H1 (cell line): Measurements from ENCODE around the gene FBN2. TPM values are rescaled to one million over a fixed set of nuclear protein-coding genes. Genes with fewer than 3 reads are reported as not detected.

Experiments used
- CTCF ChIA-PET: fragments of 300-600 bp; sonication (Branson Sonifier 250); formaldehyde crosslinking; loops from one replicate; lab custom pipeline; 2021; ENCODE audit not compliant: partially characterized antibody; lab: Charles Lee
- POLR2A ChIA-PET: fragments of 300-600 bp; sonication (Branson Sonifier 250); formaldehyde crosslinking; loops from one replicate; lab custom pipeline; 2021; ENCODE audit warnings: inconsistent platforms; ENCODE audit not compliant: partially characterized antibody; lab: Charles Lee
- DNase-seq, 2 experiments: peaks; one replicate each; pipeline versions ENCODE4 v3.0.0 to v3.0.0-alpha.2; 2010 to 2022; ENCODE audit warnings: low spot score in 2 of 2, low read depth in 1 of 2, mixed read lengths in 1 of 2
- FAIRE-seq: peaks from 2 replicates; lab custom pipeline; 2011; peaks lifted over from hg19 to GRCh38; lab: Jason Lieb, UNC
- H2AFZ ChIP-seq: 2 replicates; pipeline ENCODE4 v1.8.1; 2012; ENCODE audit warnings: low read length, inconsistent platforms
- H2AK5ac ChIP-seq: 2 replicates; pipeline ENCODE4 v1.6.1; 2013; ENCODE audit warnings: low read depth, low read length
- H2BK120ac ChIP-seq: replicated peaks from 2 replicates; pipeline ENCODE3; 2013; ENCODE audit warnings: low read depth, low read length, inconsistent platforms
- H2BK12ac ChIP-seq: 2 replicates; pipeline ENCODE4 v1.6.1; 2013; ENCODE audit warnings: low read depth, low read length
- H2BK15ac ChIP-seq: 2 replicates; pipeline ENCODE4 v1.6.1; 2013; ENCODE audit warnings: low read length
- H2BK20ac ChIP-seq: 2 replicates; pipeline ENCODE4 v1.6.1; 2013; ENCODE audit warnings: low read length
- H2BK5ac ChIP-seq: 2 replicates; pipeline ENCODE4 v1.6.1; 2013; ENCODE audit warnings: low read depth, low read length
- H3K14ac ChIP-seq: 2 replicates; pipeline ENCODE4 v1.6.1; 2013; ENCODE audit warnings: inconsistent platforms; ENCODE audit not compliant: insufficient read length
- H3K18ac ChIP-seq: 2 replicates; pipeline ENCODE4 v1.6.1; 2013; ENCODE audit warnings: low read length; ENCODE audit errors: extremely low read depth
- H3K23ac ChIP-seq: 2 replicates; pipeline ENCODE4 v1.6.1; 2013; ENCODE audit warnings: inconsistent platforms; ENCODE audit not compliant: insufficient read length
- H3K23me2 ChIP-seq: 2 replicates; pipeline ENCODE4 v1.6.1; 2013; ENCODE audit warnings: low read depth, low read length
- H3K27ac ChIP-seq: 2 replicates; pipeline ENCODE4 v1.6.1; 2011; ENCODE audit warnings: low read depth, low read length, inconsistent platforms
- H3K27me3 ChIP-seq, 4 experiments: replicated peaks in 1 of 4; 1 replicate in 1 of 4; 2 replicates in 3 of 4; pipeline versions ENCODE4 v1.6.1 to v1.8.1; 2011 to 2013; ENCODE audit warnings: low read length in 3 of 4, mild to moderate bottlenecking in 3 of 4, inconsistent platforms in 2 of 4, mixed read lengths in 2 of 4, moderate library complexity in 1 of 4; ENCODE audit not compliant: control insufficient read depth in 3 of 4, insufficient read depth in 3 of 4; ENCODE audit errors: extremely low read depth in 1 of 4
- H3K36me3 ChIP-seq, 4 experiments: 2 replicates each; pipeline versions ENCODE4 v1.6.1 to v1.8.1; 2011 to 2013; ENCODE audit warnings: mild to moderate bottlenecking in 4 of 4, low read length in 3 of 4, moderate library complexity in 2 of 4, control low read depth in 1 of 4, inconsistent platforms in 1 of 4; ENCODE audit not compliant: insufficient read depth in 4 of 4, control insufficient read depth in 2 of 4
- H3K4ac ChIP-seq: replicated peaks from 2 replicates; pipeline ENCODE3; 2013; ENCODE audit warnings: low read length, low read depth, mixed read lengths, inconsistent platforms; ENCODE audit not compliant: insufficient read length
- H3K4me1 ChIP-seq, 4 experiments: replicated peaks in 1 of 4; 1 replicate in 1 of 4; 2 replicates in 3 of 4; pipeline versions ENCODE4 v1.6.1 to v1.8.1; 2011 to 2013; ENCODE audit warnings: low read length in 3 of 4, inconsistent platforms in 2 of 4, mixed read lengths in 1 of 4; ENCODE audit not compliant: insufficient read depth in 4 of 4, control insufficient read depth in 3 of 4
- H3K4me2 ChIP-seq, 2 experiments: 2 replicates each; pipeline versions ENCODE4 v1.6.1 to v1.8.1; 2011 to 2013; ENCODE audit warnings: low read depth in 2 of 2, low read length in 2 of 2, control low read depth in 1 of 2, inconsistent platforms in 1 of 2, mild to moderate bottlenecking in 1 of 2; ENCODE audit not compliant: insufficient read depth in 1 of 2
- H3K4me3 ChIP-seq, 4 experiments: fragments of 200-600, 300-600 bp in 1 of 4; sonication (generic), shearing (Covaris generic), sonication (Bioruptor Twin) in 1 of 4; 2 replicates each; pipeline versions ENCODE4 v1.5.1 to v1.8.1; 2011 to 2016; ENCODE audit warnings: low read length in 4 of 4, low read depth in 3 of 4, control low read depth in 2 of 4, inconsistent platforms in 2 of 4, mild to moderate bottlenecking in 2 of 4, mixed read lengths in 1 of 4, moderate library complexity in 1 of 4; ENCODE audit not compliant: insufficient read depth in 2 of 4; ENCODE audit errors: extremely low read depth in 1 of 4
- H3K56ac ChIP-seq: replicated peaks from 2 replicates; pipeline ENCODE3; 2013; ENCODE audit warnings: low read depth, mild to moderate bottlenecking, mixed read lengths, low read length, inconsistent platforms; ENCODE audit not compliant: insufficient read length
- H3K79me1 ChIP-seq: 2 replicates; pipeline ENCODE4 v1.6.1; 2013; ENCODE audit warnings: low read depth, low read length, control low read depth
- H3K79me2 ChIP-seq, 2 experiments: 2 replicates each; pipeline versions ENCODE4 v1.6.1 to v1.8.1; 2012 to 2013; ENCODE audit warnings: low read length in 2 of 2, mild to moderate bottlenecking in 2 of 2, inconsistent platforms in 1 of 2; ENCODE audit not compliant: insufficient read depth in 2 of 2, control insufficient read depth in 1 of 2
- H3K9ac ChIP-seq, 4 experiments: replicated peaks in 1 of 4; 1 replicate in 1 of 4; 2 replicates in 3 of 4; pipeline versions ENCODE4 v1.6.1 to v1.8.1; 2011 to 2013; ENCODE audit warnings: low read depth in 3 of 4, low read length in 3 of 4, control low read depth in 2 of 4, mild to moderate bottlenecking in 2 of 4, moderate library complexity in 2 of 4, inconsistent platforms in 1 of 4; ENCODE audit errors: extremely low read depth in 1 of 4
- H3K9me3 ChIP-seq, 2 experiments: 2 replicates each; pipeline versions ENCODE4 v1.6.1 to v1.8.1; 2012 to 2013; ENCODE audit warnings: mild to moderate bottlenecking in 2 of 2, moderate library complexity in 2 of 2, control low read depth in 1 of 2, inconsistent platforms in 1 of 2, low read depth in 1 of 2, low read length in 1 of 2, mixed read lengths in 1 of 2; ENCODE audit not compliant: insufficient read depth in 2 of 2
- H4K20me1 ChIP-seq, 2 experiments: replicated peaks in 1 of 2; 2 replicates each; pipeline versions ENCODE3 to v1.8.1; 2011 to 2013; ENCODE audit warnings: inconsistent platforms in 2 of 2, low read length in 2 of 2, mild to moderate bottlenecking in 1 of 2; ENCODE audit not compliant: insufficient read depth in 2 of 2, control insufficient read depth in 1 of 2
- H4K5ac ChIP-seq: 2 replicates; pipeline ENCODE4 v1.6.1; 2013; ENCODE audit warnings: low read length, low read depth, mixed read lengths, inconsistent platforms; ENCODE audit not compliant: insufficient read length
- H4K8ac ChIP-seq: 2 replicates; pipeline ENCODE4 v1.8.0; 2013; ENCODE audit warnings: mild to moderate bottlenecking, moderate library complexity, low read length, inconsistent platforms; ENCODE audit not compliant: insufficient read depth; ENCODE audit errors: extremely low read depth
- H4K91ac ChIP-seq: replicated peaks from 2 replicates; pipeline ENCODE3; 2013; ENCODE audit warnings: low read length, mixed read lengths, inconsistent platforms; ENCODE audit not compliant: insufficient read length
- GABPA ChIP-seq: IDR thresholded peaks from 2 replicates; pipeline ENCODE4 v1.6.1; 2011; ENCODE audit warnings: mild to moderate bottlenecking, low read length, moderate library complexity, borderline replicate concordance; ENCODE audit not compliant: insufficient read depth
- NRF1 ChIP-seq: IDR thresholded peaks from 2 replicates; pipeline ENCODE4 v1.6.1; 2011; ENCODE audit warnings: mild to moderate bottlenecking, low read depth, low read length, improper control_type of control experiment
- POLR2AphosphoS5 ChIP-seq: IDR thresholded peaks from 2 replicates; pipeline ENCODE4 v1.6.1; 2011; ENCODE audit warnings: low read depth, low read length
- SIX5 ChIP-seq: IDR thresholded peaks from 2 replicates; pipeline ENCODE4 v1.6.1; 2011; ENCODE audit warnings: mild to moderate bottlenecking, low read depth, low read length
- SP4 ChIP-seq: IDR thresholded peaks from 2 replicates; pipeline ENCODE4 v1.6.1; 2012; ENCODE audit warnings: low read length, inconsistent platforms
- TCF12 ChIP-seq: IDR thresholded peaks from 2 replicates; pipeline ENCODE4 v1.6.1; 2011; ENCODE audit warnings: low read depth, mild to moderate bottlenecking, low read length
- WGBS, 2 experiments: shearing (Covaris generic) in 1 of 2; methylation state at CpG; one replicate each; pipeline versions ENCODE4 v1.1.6 to v1.1.7; 2013 to 2015; ENCODE audit warnings: low lambda C conversion rate in 2 of 2, mixed read lengths in 2 of 2, inconsistent platforms in 1 of 2, low coverage in 1 of 2, missing lambda C conversion rate in 1 of 2; ENCODE audit not compliant: insufficient replicate concordance in 2 of 2, insufficient coverage in 1 of 2, insufficient read length in 1 of 2; ENCODE audit errors: extremely low coverage in 1 of 2, missing lambda C conversion rate in 1 of 2; 5-methylcytosine and 5-hydroxymethylcytosine counted together
- polyA plus RNA-seq, 7 experiments: library from polyadenylated mRNA; depleted of rRNA in 3 of 7; stranded (reverse) in 5 of 7; unstranded in 2 of 7; fragments of >200 nt in 5 of 7; fragments of 200-250 nt in 2 of 7; gene quantifications; 1 replicate in 5 of 7; 2 replicates in 1 of 7; 4 replicates in 1 of 7; pipeline versions ENCODE4 v1.2.1 to v1.2.3, GENCODE V29; 2011 to 2013; ENCODE audit warnings: missing spikeins in 2 of 7, mixed read lengths in 2 of 7
- total RNA-seq: library from RNA; stranded (reverse); fragmentation: NEBNext Ultra II Directional; extraction: Animal tissue kit (Norgen Biotek cat#: 25700); gene quantifications from 2 replicates; pipeline ENCODE4 v1.2.1, GENCODE V29; 2021
- TF ChIP-seq, protein P1 (sequence below): IDR thresholded peaks from 2 replicates; pipeline ENCODE4 v1.6.1; 2012; ENCODE audit warnings: low read length, inconsistent platforms

FBN2 gene
- total and polyA plus RNA-seq, 2 of the 8 experiments (the other 6 are each of a cell fraction or from before 2014, with no cell fraction given) = 14.1 to 16.3 TPM

DNA sequence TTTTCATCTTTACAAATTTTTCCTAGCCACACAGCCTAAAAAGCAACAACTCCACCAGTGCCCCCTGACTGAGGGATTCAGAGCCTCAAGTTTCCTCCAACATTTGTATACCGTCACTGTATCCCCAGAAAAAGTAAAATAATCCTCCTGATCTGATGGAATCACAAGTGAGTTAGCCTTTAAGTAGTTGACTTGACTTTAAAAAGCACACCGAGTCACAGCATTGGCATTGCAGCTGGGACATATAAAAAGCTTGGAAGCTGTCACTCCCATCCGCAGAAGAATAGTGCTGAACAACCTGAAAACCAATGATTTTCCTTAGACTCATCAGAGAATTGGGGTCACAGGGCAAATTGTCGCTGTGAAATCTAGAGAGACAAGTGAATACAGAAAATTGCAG is 41.6 kb upstream of the FBN2 start:
- Histone ChIP-seq H3K9me3 (no peaks in the 10 kb centered on the region), H4K8ac (no peak overlapping the region), H3K9ac (no peak overlapping the region), H2BK12ac (no peak overlapping the region), H3K23me2 (no peaks in the 10 kb centered on the region; the same call in 1 of the 2 replicates), H2BK120ac (no peak overlapping the region), H3K27me3 (no peaks in the 10 kb centered on the region), H3K23ac (no peak overlapping the region), H4K5ac (no peak overlapping the region), H3K4ac (no peak overlapping the region), H3K14ac (no peak overlapping the region), H2AK5ac (no peak overlapping the region), H3K79me1 (no peaks in the 10 kb centered on the region), H2AFZ (no peak overlapping the region), H3K79me2 (no peaks in the 10 kb centered on the region), H3K4me1 (no peaks in the 10 kb centered on the region), H3K27ac (no peak overlapping the region), H3K4me3 (no peak overlapping the region), H3K56ac (no peak overlapping the region), H4K20me1 (no peaks in the 10 kb centered on the region), H2BK5ac (no peak overlapping the region), H3K4me2 (no peak overlapping the region), H3K18ac (no peak overlapping the region), H2BK20ac (no peak overlapping the region), H3K36me3 (no peaks in the 10 kb centered on the region; a peak in 1 of 8 replicates), H4K91ac (no peak overlapping the region), H2BK15ac (no peak overlapping the region)
- CTCF ChIA-PET = no interaction called here
- FAIRE-seq = no peak
- TF ChIP-seq, protein P1, sequence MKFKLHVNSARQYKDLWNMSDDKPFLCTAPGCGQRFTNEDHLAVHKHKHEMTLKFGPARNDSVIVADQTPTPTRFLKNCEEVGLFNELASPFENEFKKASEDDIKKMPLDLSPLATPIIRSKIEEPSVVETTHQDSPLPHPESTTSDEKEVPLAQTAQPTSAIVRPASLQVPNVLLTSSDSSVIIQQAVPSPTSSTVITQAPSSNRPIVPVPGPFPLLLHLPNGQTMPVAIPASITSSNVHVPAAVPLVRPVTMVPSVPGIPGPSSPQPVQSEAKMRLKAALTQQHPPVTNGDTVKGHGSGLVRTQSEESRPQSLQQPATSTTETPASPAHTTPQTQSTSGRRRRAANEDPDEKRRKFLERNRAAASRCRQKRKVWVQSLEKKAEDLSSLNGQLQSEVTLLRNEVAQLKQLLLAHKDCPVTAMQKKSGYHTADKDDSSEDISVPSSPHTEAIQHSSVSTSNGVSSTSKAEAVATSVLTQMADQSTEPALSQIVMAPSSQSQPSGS = no peak
- TF ChIP-seq SP4 (no peak), NRF1 (no peak), TCF12 (no peak), POLR2AphosphoS5 (no peak), SIX5 (no peak), GABPA (no peak)
- DNase-seq = no peak
- POLR2A ChIA-PET = no interaction called here
- 88% methylated on average over 4 of the region's 4 CpGs; no CpG with 5 or more reads in 1 of the 2 experiments for WGBS, 2 experiments
